ENCODE measurements around the gene STATH.
"Not testable (repeated sequence)": the region's sequence is repeated elsewhere in the genome, so short reads cannot be mapped to it uniquely, and the experiment has no call there.

Gene STATH

GRCh38 chr4:69995526-69996016 is at the start of gene STATH:
Gene STATH (plus strand): TSS chr4:69995966. CDS start chr4:69998438, 2,472 bp downstream.
- no peak for DNase-seq

GRCh38 chr4:69951602-69952001 is 44.2 kb upstream of the STATH start:
- no peak for DNase-seq

- DNase-seq: no peak
Measured at GRCh38 chr4:69957209-69957608, 38.6 kb upstream of the STATH start.

GRCh38 chr4:69965628-69966027 is 30.1 kb upstream of the STATH start, which contains the start of gene CSN2:
Gene CSN2 (minus strand): TSS chr4:69965728. CDS start chr4:69960995, 4,733 bp downstream.
- DNase-seq: no peak

GRCh38 chr4:69970071-69970470 is 25.7 kb upstream of the STATH start:
- no peak for DNase-seq

- DNase-seq: no peak
Measured at GRCh38 chr4:69974631-69975030, 21.1 kb upstream of the STATH start.

GRCh38 chr4:69977582-69977981 is 18.2 kb upstream of the STATH start:
- DNase-seq: no peak

- DNase-seq: peak; percentile 65
Measured at GRCh38 chr4:69984030-69984443, 11.7 kb upstream of the STATH start.

GRCh38 chr4:69986663-69987062 is 9.1 kb upstream of the STATH start:
- no peak for DNase-seq

GRCh38 chr4:69991016-69991415 is 4.8 kb upstream of the STATH start:
- DNase-seq: no peak

GRCh38 chr4:69994782-69995181 is 984 bp upstream of the STATH start:
- DNase-seq: no peak

- no peak for DNase-seq
Measured at GRCh38 chr4:69999420-69999819, 3.7 kb downstream of the STATH start.

- DNase-seq: no peak
Measured at GRCh38 chr4:70000711-70001110, 4.9 kb downstream of the STATH start.

- no peak for DNase-seq
Measured at GRCh38 chr4:70002507-70002906, 6.7 kb downstream of the STATH start.

- no peak for DNase-seq
Measured at GRCh38 chr4:70008771-70009170, 13.0 kb downstream of the STATH start.

- not testable (repeated sequence) for DNase-seq
Measured at GRCh38 chr4:70019006-70019405, 23.2 kb downstream of the STATH start.

- DNase-seq: no peak
Measured at GRCh38 chr4:70023218-70023617, 27.5 kb downstream of the STATH start.

- DNase-seq: no peak
Measured at GRCh38 chr4:70027011-70027410, 31.2 kb downstream of the STATH start.

- DNase-seq: not testable (repeated sequence)
Measured at GRCh38 chr4:70028159-70028558, 32.4 kb downstream of the STATH start, which contains the start of gene HTN3. Gene HTN3 (plus strand): TSS chr4:70028459. CDS start chr4:70030741, 2,282 bp downstream.

- DNase-seq: not testable (repeated sequence)
Measured at GRCh38 chr4:70037559-70037958, 41.8 kb downstream of the STATH start.

- DNase-seq: not testable (repeated sequence)
Measured at GRCh38 chr4:70039928-70040327, 44.2 kb downstream of the STATH start.

- DNase-seq: no peak
Measured at GRCh38 chr4:70041652-70042286, 46.0 kb downstream of the STATH start.

GRCh38 chr4:70050138-70050537 is 54.4 kb downstream of the STATH start, which contains the start of gene HTN1:
Gene HTN1 (plus strand): TSS chr4:70050438. CDS start chr4:70053077, 2,639 bp downstream.
- not testable (repeated sequence) for DNase-seq
